ENCODE results near the gene TIGD1.

DNA sequence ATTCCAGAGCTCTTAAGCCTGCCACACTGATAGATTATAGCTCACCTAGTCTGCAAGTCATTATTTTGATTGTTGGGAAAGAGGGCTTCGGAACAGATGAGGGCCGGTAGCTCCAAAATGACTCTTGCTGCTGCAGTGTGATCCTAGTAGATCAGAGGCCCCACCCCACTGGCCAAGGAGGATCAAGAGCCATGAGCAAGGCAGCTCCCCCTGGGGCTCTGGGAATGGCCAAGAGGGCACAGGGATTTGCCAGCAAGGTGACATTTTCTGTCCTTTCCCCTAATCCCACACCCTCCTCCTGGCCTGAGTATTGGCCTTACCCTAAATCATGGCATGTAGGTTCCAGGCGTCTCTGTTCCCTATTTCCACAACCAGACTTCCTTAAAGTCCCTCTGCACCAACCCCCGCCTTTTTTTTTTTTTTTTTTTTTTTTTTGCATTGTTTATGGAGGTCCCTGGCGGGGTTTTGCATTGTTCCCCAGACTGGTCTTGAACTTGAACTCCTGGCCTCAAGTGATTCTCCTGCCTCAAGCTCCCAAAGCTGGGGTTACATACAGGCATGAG, 36.7 kb upstream of the TIGD1 start:
- no peak for TF ChIP-seq EZH2 (IDR thresholded peaks at IDR 0.05; ENCODE audit: borderline replicate concordance, low read length)
- TF ChIP-seq, protein P1, sequence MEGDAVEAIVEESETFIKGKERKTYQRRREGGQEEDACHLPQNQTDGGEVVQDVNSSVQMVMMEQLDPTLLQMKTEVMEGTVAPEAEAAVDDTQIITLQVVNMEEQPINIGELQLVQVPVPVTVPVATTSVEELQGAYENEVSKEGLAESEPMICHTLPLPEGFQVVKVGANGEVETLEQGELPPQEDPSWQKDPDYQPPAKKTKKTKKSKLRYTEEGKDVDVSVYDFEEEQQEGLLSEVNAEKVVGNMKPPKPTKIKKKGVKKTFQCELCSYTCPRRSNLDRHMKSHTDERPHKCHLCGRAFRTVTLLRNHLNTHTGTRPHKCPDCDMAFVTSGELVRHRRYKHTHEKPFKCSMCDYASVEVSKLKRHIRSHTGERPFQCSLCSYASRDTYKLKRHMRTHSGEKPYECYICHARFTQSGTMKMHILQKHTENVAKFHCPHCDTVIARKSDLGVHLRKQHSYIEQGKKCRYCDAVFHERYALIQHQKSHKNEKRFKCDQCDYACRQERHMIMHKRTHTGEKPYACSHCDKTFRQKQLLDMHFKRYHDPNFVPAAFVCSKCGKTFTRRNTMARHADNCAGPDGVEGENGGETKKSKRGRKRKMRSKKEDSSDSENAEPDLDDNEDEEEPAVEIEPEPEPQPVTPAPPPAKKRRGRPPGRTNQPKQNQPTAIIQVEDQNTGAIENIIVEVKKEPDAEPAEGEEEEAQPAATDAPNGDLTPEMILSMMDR (conservative IDR thresholded peaks at IDR 0.05 in 1 of 2, IDR thresholded peaks at IDR 0.05 in 1 of 2; ENCODE audit: extremely low read depth in 1 of 2, insufficient read depth in 1 of 2, low read depth in 1 of 2, low read length in 2 of 2): no peak

All from mammary epithelial cell (primary cell).